ENCODE results near the gene PARP16.

The PARP16 gene

GRCh38 chr15:65286704-65287519 is at the start of gene PARP16 (continued):
- TF ChIP-seq ZNF148 (tag by site-specific recombination; IDR thresholded peaks at IDR 0.05; ENCODE audit: borderline replicate concordance) (no peak), ZNF654 (tag by site-specific recombination; IDR thresholded peaks at IDR 0.05; ENCODE audit: low read depth) (no peak), SP3 (tag by site-specific recombination; IDR thresholded peaks at IDR 0.05) (peak; percentile 46; the same call in 1 of the 2 replicates), ZNF626 (tag by site-specific recombination; IDR thresholded peaks at IDR 0.05) (no peak), ZNF2 (tag by site-specific recombination; IDR thresholded peaks at IDR 0.05) (peak; percentile 42), KLF8 (tag by site-specific recombination; IDR thresholded peaks at IDR 0.05) (peak; percentile 17; the same call in 1 of the 2 replicates), PATZ1 (tag by site-specific recombination; IDR thresholded peaks at IDR 0.05) (peak; percentile 94), ZNF391 (tag by site-specific recombination; IDR thresholded peaks at IDR 0.05; ENCODE audit: borderline replicate concordance, low read depth) (0 out of 2 replicates have a peak, but pooled peaks have one; percentile 8), ZNF664 (tag by site-specific recombination; IDR thresholded peaks at IDR 0.05) (no peak), ZNF555 (tag by site-specific recombination; conservative IDR thresholded peaks at IDR 0.05) (no peak), CTCF (tag by site-specific recombination; IDR thresholded peaks at IDR 0.05) (0 out of 2 replicates have a peak, but pooled peaks have one; percentile 38), ZSCAN16 (tag by site-specific recombination; IDR thresholded peaks at IDR 0.05) (no peak), ZNF571 (tag by site-specific recombination; IDR thresholded peaks at IDR 0.05) (no peak), ZBTB26 (tag by site-specific recombination; optimal IDR thresholded peaks at IDR 0.05) (peak; percentile 89), ZNF76 (tag by site-specific recombination; IDR thresholded peaks at IDR 0.05; ENCODE audit: borderline replicate concordance, low read depth) (no peak; the same call in 1 of the 2 replicates), ZBTB11 (tag by site-specific recombination; conservative IDR thresholded peaks at IDR 0.05; ENCODE audit: low read depth) (peak; percentile 60), ZBTB10 (tag by site-specific recombination; IDR thresholded peaks at IDR 0.05) (peak; percentile 34; the same call in 1 of the 2 replicates), ZNF174 (tag by site-specific recombination; IDR thresholded peaks at IDR 0.05) (no peak), HOXC10 (CRISPR knock-in tag; IDR thresholded peaks at IDR 0.05) (0 out of 2 replicates have a peak, but pooled peaks have one; percentile 23), IKZF3 (tag by site-specific recombination; IDR thresholded peaks at IDR 0.05) (peak; percentile 83), YY1 (tag by site-specific recombination; IDR thresholded peaks at IDR 0.05) (no peak), ZNF596 (tag by site-specific recombination; IDR thresholded peaks at IDR 0.05) (peak; percentile 51; the same call in 1 of the 2 replicates)
